Measurements from ENCODE around the gene MPIG6B. TPM values are rescaled to one million over a fixed set of nuclear protein-coding genes. Genes with fewer than 3 reads are reported as not detected.

Gene MPIG6B
- total and polyA plus RNA-seq, 2 experiments from 2014 or later = not detected

DNA sequence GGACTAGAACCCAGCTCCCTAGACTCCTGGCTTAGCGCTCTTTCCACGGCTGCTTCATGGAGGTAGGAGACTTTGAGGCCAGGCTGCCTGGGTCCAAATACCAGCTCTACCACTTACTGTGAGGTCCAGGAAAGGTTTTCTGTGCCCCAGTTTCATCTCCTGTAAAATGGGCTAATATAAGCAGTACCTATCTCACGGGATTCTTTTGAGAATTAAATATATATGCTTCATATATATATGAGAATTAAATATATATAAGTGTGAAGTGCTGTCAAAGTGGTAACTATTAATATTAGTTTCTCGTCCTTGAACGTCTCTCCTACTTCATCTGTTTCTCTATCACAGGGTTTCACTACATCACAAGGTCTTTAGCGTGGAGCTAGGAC, 32.1 kb upstream of the MPIG6B start:
- no peak for DNase-seq
- no peaks in the 10 kb centered on the region for H3K9me2 ChIP-seq (ENCODE audit: insufficient read depth)
- 77 to 82% methylated on average over 6 of the region's 6 CpGs for WGBS, 2 experiments (ENCODE audit: low coverage in 1 of 2, low lambda C conversion rate in 2 of 2, missing lambda C conversion rate in 2 of 2)
- in situ Hi-C loops (cut with MboI) = no loop called here
- no peaks in the 10 kb centered on the region for H3K4me1 ChIP-seq (ENCODE audit: insufficient read depth)
- TF ChIP-seq EZH2 (IDR thresholded peaks at IDR 0.05; ENCODE audit: insufficient read depth, poor library complexity, severe bottlenecking) (no peak), EZH2phosphoT487 (IDR thresholded peaks at IDR 0.05; ENCODE audit: insufficient read depth, low read depth) (no peak)
- H3K9me3 ChIP-seq (ENCODE audit: low read depth) = no peaks in the 10 kb centered on the region
- no peak overlapping the region for H2AFZ ChIP-seq
- H3K9ac ChIP-seq = no peak overlapping the region
- H3K4me2 ChIP-seq (ENCODE audit: unreplicated experiment) = no peak overlapping the region
- H4K20me1 ChIP-seq (ENCODE audit: insufficient read depth) = no peaks in the 10 kb centered on the region
- peaks cover 16% of the 10 kb centered on the region; the same call in 1 of the 2 replicates for H3K36me3 ChIP-seq (ENCODE audit: low read depth)
- H3K27me3 ChIP-seq (replicated peaks; ENCODE audit: insufficient read depth) = no peaks in the 10 kb centered on the region
- no peak overlapping the region for H3K4me3 ChIP-seq
- no peaks in the 10 kb centered on the region for H3K79me2 ChIP-seq (ENCODE audit: insufficient read depth)
- no peak overlapping the region for H3K27ac ChIP-seq
- H3F3A ChIP-seq (ENCODE audit: insufficient read depth) = no peaks in the 10 kb centered on the region

DNA sequence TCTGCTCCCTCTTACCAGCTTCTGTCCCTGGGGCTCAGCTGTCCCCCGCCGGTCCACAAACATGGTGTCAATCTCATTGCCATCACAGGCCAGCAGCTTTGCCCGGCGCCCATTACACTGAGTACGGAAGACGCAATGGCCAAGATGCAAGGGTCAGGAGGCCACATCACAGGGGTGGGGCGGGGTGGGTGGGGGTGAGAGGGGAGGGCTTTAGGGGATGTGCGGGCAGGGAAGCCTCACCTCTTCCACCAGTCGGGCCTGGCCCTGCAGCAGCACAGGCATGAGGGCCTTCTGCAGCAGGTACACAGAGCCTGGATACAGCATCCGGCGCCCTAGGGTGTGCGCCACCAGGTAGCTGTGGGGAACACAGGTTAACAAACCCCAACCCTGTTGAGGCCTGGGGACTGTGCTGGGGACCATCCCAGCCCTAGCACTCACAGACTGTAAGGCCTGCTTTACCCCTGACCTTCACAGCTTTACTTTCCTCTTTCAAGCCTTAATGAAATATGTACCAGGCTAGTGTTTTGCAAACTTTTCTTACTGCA, 31.5 kb upstream of the MPIG6B start:
- no peak overlapping the region for H3K4me3 ChIP-seq
- H3K9me3 ChIP-seq (ENCODE audit: low read depth) = no peaks in the 10 kb centered on the region
- H3K9me2 ChIP-seq (ENCODE audit: insufficient read depth) = no peaks in the 10 kb centered on the region
- no peak overlapping the region for H3K9ac ChIP-seq
- H4K20me1 ChIP-seq (ENCODE audit: insufficient read depth) = no peaks in the 10 kb centered on the region
- no peaks in the 10 kb centered on the region for H3F3A ChIP-seq (ENCODE audit: insufficient read depth)
- in situ Hi-C loops (cut with MboI) = no loop called here
- WGBS, 2 experiments (ENCODE audit: low coverage in 1 of 2, low lambda C conversion rate in 2 of 2, missing lambda C conversion rate in 2 of 2) = 91 to 96% methylated on average over 10 to 12 of the region's 12 CpGs
- TF ChIP-seq EZH2phosphoT487 (IDR thresholded peaks at IDR 0.05; ENCODE audit: insufficient read depth, low read depth) = no peak
- no peak for TF ChIP-seq EZH2 (IDR thresholded peaks at IDR 0.05; ENCODE audit: insufficient read depth, poor library complexity, severe bottlenecking)
- H2AFZ ChIP-seq = no peak overlapping the region
- H3K4me1 ChIP-seq (ENCODE audit: insufficient read depth) = no peaks in the 10 kb centered on the region
- no peak overlapping the region for H3K4me2 ChIP-seq (ENCODE audit: unreplicated experiment)
- no peak for DNase-seq
- H3K27ac ChIP-seq = no peak overlapping the region
- H3K79me2 ChIP-seq (ENCODE audit: insufficient read depth) = no peaks in the 10 kb centered on the region
- H3K36me3 ChIP-seq (ENCODE audit: low read depth) = peaks cover 16% of the 10 kb centered on the region; the same call in 1 of the 2 replicates
- H3K27me3 ChIP-seq (replicated peaks; ENCODE audit: insufficient read depth) = no peaks in the 10 kb centered on the region

DNA sequence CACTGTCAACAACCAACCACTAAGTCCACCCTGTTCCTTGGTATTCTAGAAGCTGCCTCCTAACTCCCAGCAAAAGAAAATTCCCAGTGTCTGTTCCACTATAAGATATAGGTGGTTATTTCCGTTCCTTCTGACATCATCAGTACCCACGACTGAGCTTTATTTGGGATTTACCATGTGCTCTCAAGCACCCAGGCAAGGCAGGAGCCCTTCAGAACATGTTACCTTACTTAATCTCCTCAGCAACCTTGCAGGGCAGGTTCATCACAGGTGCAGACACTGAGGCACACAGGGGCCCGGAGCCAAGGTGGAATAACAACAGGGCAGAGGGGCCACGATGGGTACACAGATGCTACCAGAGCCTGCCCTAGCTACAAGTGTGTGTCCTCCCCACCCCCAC, 30.8 kb upstream of the MPIG6B start:
- H2AFZ ChIP-seq = no peak overlapping the region

DNA sequence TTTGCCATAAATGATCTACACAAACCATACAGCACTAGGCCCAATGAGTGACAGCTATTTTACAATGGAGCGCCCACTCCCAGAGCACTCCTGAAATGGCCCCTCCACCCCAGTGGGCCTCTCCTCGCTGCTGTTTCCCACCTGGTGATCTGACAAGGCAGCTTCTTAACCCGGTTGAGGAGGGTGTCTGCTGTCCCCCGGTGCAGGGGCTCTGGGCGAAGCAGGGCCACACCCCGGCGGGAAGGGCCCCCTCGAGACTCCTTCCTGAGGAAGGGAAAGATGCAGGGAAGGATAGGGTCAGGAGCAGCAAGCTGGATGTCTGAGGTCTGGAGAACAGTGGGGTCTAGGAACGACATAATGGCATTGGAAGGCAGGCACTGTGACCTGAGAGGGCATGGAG, 30.3 kb upstream of the MPIG6B start:
- DNase-seq = no peak
- Histone ChIP-seq H3K4me2 (ENCODE audit: unreplicated experiment) (no peak overlapping the region), H3K9me3 (ENCODE audit: low read depth) (no peaks in the 10 kb centered on the region), H3K4me1 (ENCODE audit: insufficient read depth) (no peaks in the 10 kb centered on the region), H3K36me3 (ENCODE audit: low read depth) (peaks cover 16% of the 10 kb centered on the region; the same call in 1 of the 2 replicates), H3K27ac (no peak overlapping the region), H3K9me2 (ENCODE audit: insufficient read depth) (no peaks in the 10 kb centered on the region), H2AFZ (no peak overlapping the region), H4K20me1 (ENCODE audit: insufficient read depth) (no peaks in the 10 kb centered on the region), H3K9ac (no peak overlapping the region), H3K27me3 (replicated peaks; ENCODE audit: insufficient read depth) (no peaks in the 10 kb centered on the region), H3K4me3 (no peak overlapping the region), H3F3A (ENCODE audit: insufficient read depth) (no peaks in the 10 kb centered on the region), H3K79me2 (ENCODE audit: insufficient read depth) (no peaks in the 10 kb centered on the region)
- TF ChIP-seq EZH2phosphoT487 (IDR thresholded peaks at IDR 0.05; ENCODE audit: insufficient read depth, low read depth) (no peak), EZH2 (IDR thresholded peaks at IDR 0.05; ENCODE audit: insufficient read depth, poor library complexity, severe bottlenecking) (no peak)
- in situ Hi-C loops (cut with MboI) = no loop called here
- WGBS, 2 experiments (ENCODE audit: low coverage in 1 of 2, low lambda C conversion rate in 2 of 2, missing lambda C conversion rate in 2 of 2) = 97 to 98% methylated on average over 9 of the region's 9 CpGs

More for the DNA sequence above, 30.8 kb upstream of the MPIG6B start:
- H3K4me1 ChIP-seq (ENCODE audit: insufficient read depth) = no peaks in the 10 kb centered on the region
- in situ Hi-C loops (cut with MboI) = no loop called here
- no peak overlapping the region for H3K4me3 ChIP-seq
- no peaks in the 10 kb centered on the region for H3F3A ChIP-seq (ENCODE audit: insufficient read depth)
- no peaks in the 10 kb centered on the region for H4K20me1 ChIP-seq (ENCODE audit: insufficient read depth)
- no peak overlapping the region for H3K4me2 ChIP-seq (ENCODE audit: unreplicated experiment)
- no peak for DNase-seq
- no peaks in the 10 kb centered on the region for H3K9me3 ChIP-seq (ENCODE audit: low read depth)
- peaks cover 16% of the 10 kb centered on the region; the same call in 1 of the 2 replicates for H3K36me3 ChIP-seq (ENCODE audit: low read depth)
- H3K9ac ChIP-seq = no peak overlapping the region
- H3K79me2 ChIP-seq (ENCODE audit: insufficient read depth) = no peaks in the 10 kb centered on the region
- no peaks in the 10 kb centered on the region for H3K9me2 ChIP-seq (ENCODE audit: insufficient read depth)
- TF ChIP-seq EZH2 (IDR thresholded peaks at IDR 0.05; ENCODE audit: insufficient read depth, poor library complexity, severe bottlenecking) = no peak
- no peak for TF ChIP-seq EZH2phosphoT487 (IDR thresholded peaks at IDR 0.05; ENCODE audit: insufficient read depth, low read depth)
- no peak overlapping the region for H3K27ac ChIP-seq
- WGBS, 2 experiments (ENCODE audit: low coverage in 1 of 2, low lambda C conversion rate in 2 of 2, missing lambda C conversion rate in 2 of 2) = 97 to 98% methylated on average over 4 of the region's 4 CpGs
- no peaks in the 10 kb centered on the region for H3K27me3 ChIP-seq (replicated peaks; ENCODE audit: insufficient read depth)

All from GM23248 (cell line).